ENCODE measurements around the gene ZFC3H1. TPM values are rescaled to one million over a fixed set of nuclear protein-coding genes. Genes with fewer than 3 reads are reported as not detected.
A peak's percentile ranks its signal among the peaks of the same experiment; 100 is the strongest.
"Not testable (repeated sequence)": the region's sequence is repeated elsewhere in the genome, so short reads cannot be mapped to it uniquely, and the experiment has no call there.

ZFC3H1 gene
- total and polyA plus RNA-seq, 11 donors, result 9.8 to 27.3 (median 17.4) TPM

- ATAC-seq (peak; percentile 65 to 90 (median 82)), DNase-seq (no peak)
- no peaks in the 10 kb centered on the region for H3K27me3 ChIP-seq
- H3K36me3 ChIP-seq, result peaks cover 0 to 65% (median 30%) of the 10 kb centered on the region in 9 donors
- intact Hi-C loops (cut with DNase I), result loop anchor here in 1 of 10 donors (5.0 kb wide), 1 partner anchor 53 kb away; no protein-coding TSS in a partner anchor
- peaks cover 0 to 27% (median 2%) of the 10 kb centered on the region in 12 donors for H3K4me1 ChIP-seq
- TF ChIP-seq POLR2A (IDR thresholded peaks at IDR 0.05) (no peak), CTCF (IDR thresholded peaks at IDR 0.05) (no peak)
- no peak overlapping the region for H3K4me3 ChIP-seq
- H3K27ac ChIP-seq, result peak overlapping the region; percentile 9 to 64 (median 40)
- H3K9me3 ChIP-seq, result no peaks in the 10 kb centered on the region
- WGBS, 4 donors, result 57 to 92% (median 75%) methylated on average over 1 of the region's 1 CpG
These were observed 30.6 kb upstream of the ZFC3H1 start for GRCh38 chr12:71694099-71694820.

GRCh38 chr12:71693651-71694050 lies 30.0 kb upstream of the ZFC3H1 start:
- peaks cover 0 to 33% (median 5%) of the 10 kb centered on the region in 12 donors for H3K4me1 ChIP-seq
- not testable (repeated sequence) for H3K9me3 ChIP-seq, H3K4me3 ChIP-seq, DNase-seq, ATAC-seq, H3K27me3 ChIP-seq
- H3K27ac ChIP-seq, result peak overlapping the region in 8 of 12 donors; percentile 9 to 64 (median 44)
- peaks cover 0 to 59% (median 24%) of the 10 kb centered on the region in 9 donors for H3K36me3 ChIP-seq
- intact Hi-C loops (cut with DNase I), result loop anchor here in 1 of 10 donors (5.0 kb wide), 1 partner anchor 54 kb away; no protein-coding TSS in a partner anchor
- 68 to 87% (median 78%) methylated on average over 5 of the region's 5 CpGs for WGBS, 4 donors

- H3K27ac ChIP-seq, result no peak overlapping the region
- 94 to 97% (median 96%) methylated on average over 7 of the region's 7 CpGs for WGBS, 4 donors
- no peaks in the 10 kb centered on the region for H3K9me3 ChIP-seq
- peaks cover 0 to 53% (median 19%) of the 10 kb centered on the region in 9 donors for H3K36me3 ChIP-seq
- ATAC-seq, result no peak
- intact Hi-C loops (cut with DNase I), result loop anchor here in 1 of 10 donors (5.0 kb wide), 1 partner anchor 54 kb away; no protein-coding TSS in a partner anchor
- no peak overlapping the region for H3K4me3 ChIP-seq
- H3K27me3 ChIP-seq, result no peaks in the 10 kb centered on the region
- peaks cover 0 to 38% (median 10%) of the 10 kb centered on the region in 12 donors for H3K4me1 ChIP-seq
- no peak for DNase-seq
- no peak for TF ChIP-seq POLR2A (IDR thresholded peaks at IDR 0.05)
- no peak for TF ChIP-seq CTCF (IDR thresholded peaks at IDR 0.05)
These were observed 29.5 kb upstream of the ZFC3H1 start for GRCh38 chr12:71693126-71693525.

GRCh38 chr12:71691504-71692129 lies 28.0 kb upstream of the ZFC3H1 start:
- Histone ChIP-seq H3K27me3 (no peaks in the 10 kb centered on the region), H3K4me3 (no peak overlapping the region), H3K9me3 (no peaks in the 10 kb centered on the region), H3K36me3 (peaks cover 0 to 38% (median 5%) of the 10 kb centered on the region in 9 donors), H3K27ac (no peak overlapping the region), H3K4me1 (peaks cover 0 to 53% (median 23%) of the 10 kb centered on the region in 12 donors)
- no peak for DNase-seq
- intact Hi-C loops (cut with DNase I), result loop anchor here in 1 of 10 donors (5.0 kb wide), 1 partner anchor 56 kb away; no protein-coding TSS in a partner anchor
- TF ChIP-seq CTCF (IDR thresholded peaks at IDR 0.05) (no peak), POLR2A (IDR thresholded peaks at IDR 0.05) (no peak)
- WGBS, 4 donors, result 86 to 90% (median 88%) methylated on average over 4 of the region's 4 CpGs
- no peak for ATAC-seq
